GM12891 (cell line): Measurements from ENCODE around the gene DQX1.
A peak's percentile ranks its signal among the peaks of the same experiment; 100 is the strongest.
"Not testable (repeated sequence)": the region's sequence is repeated elsewhere in the genome, so short reads cannot be mapped to it uniquely, and the experiment has no call there.

ENCODE experiments used
- DNase-seq: peaks from one replicate; pipeline ENCODE4 v3.0.0; 2011; ENCODE audit warnings: low spot score; ENCODE audit not compliant: insufficient read length
- FAIRE-seq: peaks from 2 replicates; lab custom pipeline; 2011; peaks lifted over from hg19 to GRCh38; lab: Jason Lieb, UNC
- PAX5 ChIP-seq: IDR thresholded peaks from 2 replicates; pipeline ENCODE4 v1.6.1; 2011; ENCODE audit warnings: low read length, moderate library complexity, mild to moderate bottlenecking; ENCODE audit not compliant: insufficient read depth, severe bottlenecking
- POLR2A ChIP-seq: IDR thresholded peaks from 2 replicates; pipeline ENCODE4 v1.6.1; 2011; ENCODE audit warnings: low read depth, low read length, control low read depth
- POLR2AphosphoS5 ChIP-seq: IDR thresholded peaks from 2 replicates; pipeline ENCODE4 v1.6.1; 2011; ENCODE audit warnings: low read depth, low read length, control low read depth
- POU2F2 ChIP-seq: IDR thresholded peaks from 2 replicates; pipeline ENCODE4 v1.6.1; 2011; ENCODE audit warnings: low read depth, mild to moderate bottlenecking, control low read depth, low read length, moderate library complexity
- SPI1 ChIP-seq: IDR thresholded peaks from 2 replicates; pipeline ENCODE4 v1.6.1; 2011; ENCODE audit warnings: low read depth, low read length, control low read depth
- TAF1 ChIP-seq: IDR thresholded peaks from 2 replicates; pipeline ENCODE4 v1.6.1; 2011; ENCODE audit warnings: low read depth, low read length, control low read depth

DQX1 gene

DNA sequence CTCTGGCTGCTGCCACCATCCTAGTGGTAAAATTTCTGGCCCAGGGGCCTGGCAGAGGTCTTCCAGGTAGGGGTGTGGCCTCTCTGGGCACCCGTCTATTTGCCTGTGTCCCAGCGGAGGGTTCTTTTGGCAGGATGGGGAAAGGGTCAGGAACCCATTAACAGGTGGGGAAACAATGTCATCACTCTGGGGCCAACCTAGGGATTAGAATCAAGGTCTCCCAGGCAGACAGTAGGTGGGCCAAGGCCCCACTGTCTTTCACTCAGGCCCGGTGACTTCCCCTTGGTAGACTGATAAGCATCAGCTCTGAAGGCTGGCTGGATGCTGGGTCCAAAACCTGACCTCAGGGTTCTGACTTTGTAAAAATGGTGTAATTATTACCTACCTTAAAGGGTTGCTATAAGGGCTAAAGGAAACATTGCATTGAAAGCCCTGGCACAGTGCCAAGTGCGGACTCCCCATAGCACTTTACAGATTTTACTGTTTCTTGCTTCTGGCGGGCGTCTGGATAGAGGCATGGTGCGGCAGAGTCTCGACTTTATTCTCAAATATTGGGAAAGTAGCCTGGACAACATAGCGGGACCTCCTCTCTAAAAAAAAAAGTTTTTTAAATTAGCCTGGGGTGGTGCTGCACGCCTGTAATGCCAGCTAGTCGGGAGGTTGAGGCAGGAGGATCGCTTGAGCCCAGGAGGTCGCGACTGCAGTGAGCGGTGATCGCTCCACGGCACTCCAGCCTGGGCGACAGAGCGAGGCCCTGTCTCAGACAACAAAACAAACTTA is 28.8 kb downstream of the DQX1 start:
- FAIRE-seq, result peak; percentile 13
- TF ChIP-seq PAX5 (no peak), POU2F2 (no peak), POLR2AphosphoS5 (no peak), TAF1 (no peak), POLR2A (no peak), SPI1 (no peak)
- no peak for DNase-seq

DNA sequence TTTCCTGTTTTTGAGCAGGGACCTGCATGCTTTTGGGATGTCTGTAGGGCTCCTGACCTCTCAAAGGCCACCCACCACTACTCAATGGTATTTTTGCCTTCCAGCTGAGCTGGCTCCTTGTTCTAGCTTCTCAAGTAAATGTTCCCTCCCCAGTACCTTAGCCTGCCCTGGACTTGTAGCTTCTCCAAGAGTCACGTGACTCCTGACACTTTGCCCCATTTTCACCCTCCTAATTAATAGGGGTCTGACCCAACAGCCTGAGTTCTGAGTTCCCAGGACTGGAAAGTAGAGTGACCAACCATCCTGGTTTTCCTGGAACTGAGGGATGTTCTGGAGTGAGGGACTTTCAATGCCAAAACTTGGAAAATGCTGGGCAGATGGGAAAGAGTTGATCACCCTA is 30.6 kb downstream of the DQX1 start:
- TF ChIP-seq PAX5 (no peak), SPI1 (no peak), POU2F2 (no peak), POLR2AphosphoS5 (no peak), POLR2A (no peak), TAF1 (no peak)
- FAIRE-seq, result no peak
- DNase-seq, result no peak

DNA sequence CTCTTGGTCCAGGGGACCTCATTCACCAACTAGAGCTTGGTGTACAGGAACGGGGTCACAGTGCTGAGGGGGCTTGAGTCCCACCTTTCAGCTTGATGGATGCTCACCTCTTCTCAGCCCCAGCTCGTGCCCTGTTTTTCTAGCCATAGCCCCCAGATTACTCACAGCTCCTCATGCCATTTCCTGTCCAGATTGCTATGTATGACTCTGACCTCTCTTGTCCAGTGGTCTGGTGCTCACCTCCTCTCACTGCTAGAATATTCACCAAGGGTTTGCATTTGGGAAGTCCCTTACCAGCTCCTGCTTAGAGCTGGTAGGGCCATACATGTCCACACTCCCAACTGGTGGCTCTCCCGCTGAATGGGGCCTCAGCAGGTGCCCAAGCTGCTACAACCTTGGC is 32.5 kb downstream of the DQX1 start:
- TF ChIP-seq POLR2A, result no peak
- TF ChIP-seq POU2F2, result no peak
- no peak for TF ChIP-seq PAX5
- no peak for TF ChIP-seq TAF1
- TF ChIP-seq POLR2AphosphoS5, result no peak
- TF ChIP-seq SPI1, result no peak
- no peak for FAIRE-seq

DNA sequence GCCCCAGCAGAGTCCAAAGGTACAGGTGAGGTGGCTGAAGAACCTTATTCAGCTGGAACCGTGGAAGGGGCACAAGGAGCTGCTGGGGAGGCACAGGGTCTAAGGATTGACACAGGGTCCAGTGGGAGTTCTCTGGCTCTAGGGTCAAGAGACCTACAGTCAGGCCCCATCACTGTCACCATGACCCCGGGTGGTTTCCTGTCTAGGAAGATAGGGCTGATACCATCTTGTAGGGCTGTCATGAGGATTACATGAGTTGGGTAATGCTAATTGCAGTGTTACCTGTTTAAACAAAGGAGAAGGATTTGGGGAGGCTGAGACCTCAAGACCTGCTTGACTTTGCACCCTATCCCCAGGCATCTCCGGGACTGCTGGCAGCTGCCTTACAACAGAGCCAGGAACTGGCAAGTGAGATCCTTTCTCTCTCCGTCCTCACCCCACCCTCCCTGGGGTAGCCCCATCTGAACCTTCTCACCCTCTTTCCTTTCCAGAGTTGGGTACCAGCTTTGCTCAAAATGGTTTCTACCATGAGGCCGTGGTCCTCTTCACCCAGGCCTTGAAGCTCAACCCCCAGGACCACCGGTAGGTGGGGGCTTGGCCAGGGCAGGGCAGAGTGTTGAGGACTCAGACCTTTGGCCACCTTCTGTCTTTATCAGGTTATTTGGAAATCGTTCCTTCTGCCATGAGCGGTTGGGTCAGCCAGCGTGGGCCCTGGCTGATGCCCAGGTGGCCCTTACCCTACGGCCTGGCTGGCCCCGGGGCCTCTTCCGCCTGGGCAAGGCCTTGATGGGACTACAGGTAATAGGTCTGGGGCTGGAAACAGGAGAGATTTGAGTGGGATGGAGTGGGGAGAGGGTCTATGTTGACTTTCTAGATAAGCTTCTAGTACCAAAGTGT is 34.1 kb downstream of the DQX1 start:
- TF ChIP-seq POLR2A, result no peak
- TF ChIP-seq SPI1, result no peak
- no peak for TF ChIP-seq POU2F2
- DNase-seq (no peak), FAIRE-seq (no peak)

More for the DNA sequence above, 32.5 kb downstream of the DQX1 start:
- no peak for DNase-seq

DNA sequence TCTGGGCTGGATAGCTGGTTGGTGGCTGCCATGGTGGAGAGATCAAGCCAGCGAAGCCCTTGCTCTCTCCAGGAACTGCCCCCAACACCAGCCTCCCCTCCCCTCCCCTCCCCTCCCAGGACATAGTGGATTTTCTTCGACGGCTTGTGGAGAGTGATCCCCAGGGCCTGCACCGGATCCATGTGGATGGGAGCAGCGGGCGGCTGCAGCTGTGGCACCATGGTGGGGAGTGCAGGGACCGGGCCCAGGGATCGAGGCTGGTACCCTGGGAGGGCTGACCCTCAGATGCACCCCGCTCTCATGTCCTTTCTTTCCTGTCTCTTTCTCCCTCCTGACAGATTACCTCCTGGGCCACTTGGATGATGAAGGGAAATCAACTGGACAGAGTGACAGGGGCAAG is 36.1 kb downstream of the DQX1 start:
- DNase-seq (no peak), FAIRE-seq (no peak)

DNA sequence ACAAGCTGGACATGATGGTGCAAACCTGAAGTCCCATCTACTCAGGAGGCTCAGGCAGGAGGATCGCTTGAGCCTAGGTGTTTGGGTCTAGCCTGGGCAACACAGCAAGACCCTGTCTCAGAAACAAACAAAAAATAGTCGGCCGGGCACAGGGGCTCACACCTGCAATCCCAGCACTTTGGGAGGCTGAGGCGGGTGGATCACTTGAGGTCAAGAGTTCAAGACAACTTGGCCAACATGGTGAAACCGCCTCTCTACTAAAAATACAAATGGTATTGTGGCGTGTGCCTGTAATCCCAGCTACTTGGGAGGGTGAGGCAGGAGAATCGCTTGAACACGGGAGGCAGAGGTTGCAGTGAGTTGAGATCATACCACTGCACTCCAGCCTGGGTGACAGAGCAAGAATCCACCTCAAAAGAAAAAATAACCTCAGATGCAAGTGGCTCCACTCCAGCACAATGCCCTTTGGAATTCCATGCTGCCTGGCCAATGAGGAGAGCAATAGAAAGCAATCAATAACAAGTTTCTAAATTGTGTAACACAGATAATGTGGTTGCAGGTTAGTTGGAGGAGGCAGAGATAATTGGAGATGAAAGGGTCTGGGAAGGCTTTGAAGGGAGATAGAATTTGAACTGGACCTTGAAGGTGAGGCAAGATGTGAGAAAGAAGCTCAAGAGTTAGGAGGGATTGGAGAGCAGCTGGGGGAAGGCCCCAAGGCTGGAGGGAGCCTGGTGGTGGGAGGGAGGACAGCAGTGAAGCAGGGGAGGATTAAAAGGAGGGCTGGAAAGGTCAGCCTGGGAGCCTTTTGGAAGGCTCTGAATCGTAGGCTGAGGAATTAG is 37.2 kb downstream of the DQX1 start:
- no peak for FAIRE-seq
- no peak for TF ChIP-seq SPI1
- no peak for TF ChIP-seq POLR2A
- TF ChIP-seq PAX5, result no peak
- no peak for TF ChIP-seq POU2F2
- no peak for TF ChIP-seq TAF1
- no peak for TF ChIP-seq POLR2AphosphoS5
- no peak for DNase-seq

More for the DNA sequence above, 36.1 kb downstream of the DQX1 start:
- TF ChIP-seq TAF1 (no peak), POLR2AphosphoS5 (no peak), SPI1 (no peak), PAX5 (no peak), POU2F2 (no peak), POLR2A (no peak)

DNA sequence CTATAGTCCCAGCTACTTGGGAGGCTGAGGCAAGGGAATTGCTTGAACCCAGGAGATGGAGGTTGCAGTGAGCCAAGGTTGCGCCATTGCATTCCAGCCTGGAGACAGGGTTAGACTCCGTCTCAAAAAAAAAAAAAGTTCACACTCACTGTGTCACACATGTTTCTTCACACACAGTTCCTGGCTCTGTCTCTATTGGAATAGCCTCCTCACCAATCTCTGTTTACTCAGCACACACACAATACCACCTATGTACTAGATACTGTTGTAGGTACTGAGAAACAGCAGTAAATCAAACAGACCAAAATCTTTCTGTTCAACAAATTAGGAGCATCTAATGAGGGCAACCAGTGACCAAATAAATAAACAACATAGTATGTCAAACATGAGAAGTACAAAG is 39.9 kb downstream of the DQX1 start:
- TF ChIP-seq SPI1 (no peak), POU2F2 (no peak), PAX5 (no peak), TAF1 (no peak), POLR2AphosphoS5 (no peak), POLR2A (no peak)
- FAIRE-seq (no peak), DNase-seq (no peak)

DNA sequence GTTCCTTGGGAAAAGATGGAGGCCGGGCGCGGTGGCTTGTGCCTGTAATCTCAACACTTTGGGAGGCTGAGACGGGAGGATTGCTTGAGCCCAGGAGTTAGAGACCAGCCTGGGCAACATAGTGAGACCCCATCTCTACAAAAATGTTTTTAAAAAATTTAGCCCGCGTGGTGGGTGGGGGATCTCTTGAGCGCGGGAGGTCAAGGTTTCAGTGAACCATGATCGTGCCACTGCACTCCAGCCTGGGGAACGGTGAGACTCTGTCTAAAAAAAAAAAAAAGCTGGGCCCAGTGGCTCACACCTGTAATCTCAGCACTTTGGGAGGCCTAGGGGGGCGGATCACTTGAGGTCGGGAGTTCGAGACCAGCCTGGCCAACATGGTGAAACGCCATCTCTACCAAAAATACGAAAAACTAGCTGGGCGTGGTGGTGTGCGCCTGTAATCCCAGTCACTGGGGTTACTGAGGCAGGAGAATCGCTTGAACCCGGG is 42.3 kb downstream of the DQX1 start:
- FAIRE-seq, DNase-seq: not testable (repeated sequence)

DNA sequence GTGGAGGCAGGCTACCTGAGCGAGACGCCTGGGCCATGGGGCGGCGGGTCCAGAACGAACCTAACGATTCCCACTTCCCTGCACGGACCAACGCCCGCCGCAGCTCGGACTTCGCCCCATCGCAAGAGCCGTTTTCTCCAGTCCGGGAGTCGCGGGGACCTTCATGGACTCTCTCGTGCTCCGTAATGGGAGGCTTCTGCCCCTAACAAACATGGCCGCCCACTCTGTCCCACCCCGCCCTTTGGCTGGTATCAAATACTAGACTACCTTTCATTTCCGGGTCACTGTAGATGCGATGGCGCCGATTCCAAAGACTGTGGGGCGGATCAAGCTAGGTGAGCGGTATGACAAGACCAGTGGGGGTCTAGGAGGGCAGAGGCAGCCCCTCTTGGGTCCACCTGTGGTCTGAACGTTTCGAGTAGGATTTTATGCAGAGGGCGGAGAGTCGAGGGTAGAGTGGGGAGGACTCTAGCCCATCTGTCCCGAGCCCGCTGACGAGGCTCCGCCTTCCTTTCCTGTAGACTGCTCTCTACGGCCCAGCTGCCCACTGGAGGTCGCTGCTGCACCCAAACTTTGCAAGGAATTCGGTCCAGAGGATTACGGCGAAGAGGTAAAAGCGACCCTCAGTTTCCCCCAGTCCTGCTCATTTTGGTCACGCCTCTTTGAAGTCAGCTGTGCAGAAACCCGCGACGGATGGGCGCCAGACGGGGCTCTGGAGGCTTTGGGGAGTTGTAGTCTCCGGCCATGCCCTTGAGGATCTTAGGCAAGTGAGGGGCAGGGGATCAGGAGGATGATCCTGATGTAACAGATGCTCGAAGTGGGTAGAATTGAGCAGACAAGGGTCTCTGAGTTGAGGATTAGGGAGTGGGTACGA is 43.0 kb downstream of the DQX1 start, which contains the start of the genes CCDC142 and TTC31:
Gene CCDC142, minus strand, starts transcription at position 198 of the 874 bp plus-strand sequence. Its CDS starts 161 bp downstream, at position 37.
Gene TTC31, plus strand, starts transcription at position 281 of the 874 bp plus-strand sequence. Its CDS starts 15 bp downstream, at position 296.
- peak; percentile 93 for TF ChIP-seq TAF1
- TF ChIP-seq PAX5, result no peak
- TF ChIP-seq POU2F2, result peak; percentile 66; the same call in 1 of the 2 replicates
- TF ChIP-seq SPI1, result peak; percentile 29; the same call in 1 of the 2 replicates
- peak; percentile 70 for TF ChIP-seq POLR2A
- TF ChIP-seq POLR2AphosphoS5, result peak; percentile 64
- FAIRE-seq (peak; percentile 97), DNase-seq (peak; percentile 88)
